ENCODE data around the gene HIVEP2. TPM values are rescaled to one million over a fixed set of nuclear protein-coding genes. Genes with fewer than 3 reads are reported as not detected.

HIVEP2 gene
- total and polyA plus RNA-seq, 12 donors, result 5.4 to 27.6 (median 16.4) TPM

GRCh38 chr6:142751452-142751851 is 193.5 kb downstream of the HIVEP2 start:
- H3K36me3 ChIP-seq (replicated peaks in 1 of 2), result peaks cover 0 to 9% of the 10 kb centered on the region in 2 donors
- no peak overlapping the region for H3K4me3 ChIP-seq
- intact Hi-C loops (cut with DNase I), result no loop called here
- WGBS, 4 donors, result 87 to 93% (median 90%) methylated on average over 3 of the region's 3 CpGs
- H3K9me3 ChIP-seq (replicated peaks in 1 of 3), result no peaks in the 10 kb centered on the region
- no peaks in the 10 kb centered on the region for H3K27me3 ChIP-seq
- H3K27ac ChIP-seq, result no peak overlapping the region
- no peak for DNase-seq
- no peaks in the 10 kb centered on the region for H3K4me1 ChIP-seq (replicated peaks in 1 of 2)
- no peak for TF ChIP-seq POLR2A (IDR thresholded peaks at IDR 0.05)
- no peak for TF ChIP-seq CTCF (IDR thresholded peaks at IDR 0.05)

- no peaks in the 10 kb centered on the region for H3K4me1 ChIP-seq (replicated peaks in 1 of 2)
- H3K9me3 ChIP-seq (replicated peaks in 1 of 3), result no peaks in the 10 kb centered on the region
- H3K27me3 ChIP-seq, result no peaks in the 10 kb centered on the region
- intact Hi-C loops (cut with DNase I), result no loop called here
- no peak for TF ChIP-seq POLR2A (IDR thresholded peaks at IDR 0.05)
- TF ChIP-seq CTCF (IDR thresholded peaks at IDR 0.05), result no peak
- no peak for DNase-seq
- WGBS, 4 donors, result 89 to 95% (median 91%) methylated on average over 1 of the region's 1 CpG
- no peak overlapping the region for H3K27ac ChIP-seq
- peaks cover 0 to 9% of the 10 kb centered on the region in 2 donors for H3K36me3 ChIP-seq (replicated peaks in 1 of 2)
- H3K4me3 ChIP-seq, result no peak overlapping the region
Observed at GRCh38 chr6:142750998-142751397, 194.0 kb downstream of the HIVEP2 start.

GRCh38 chr6:142749556-142749955 is 195.4 kb downstream of the HIVEP2 start:
- Histone ChIP-seq H3K4me1 (replicated peaks in 1 of 2) (no peaks in the 10 kb centered on the region), H3K36me3 (replicated peaks in 1 of 2) (peaks cover 0 to 9% of the 10 kb centered on the region in 2 donors), H3K27ac (no peak overlapping the region), H3K4me3 (no peak overlapping the region), H3K27me3 (no peaks in the 10 kb centered on the region), H3K9me3 (replicated peaks in 1 of 3) (no peaks in the 10 kb centered on the region)
- DNase-seq, result no peak
- no peak for TF ChIP-seq CTCF (IDR thresholded peaks at IDR 0.05)
- TF ChIP-seq POLR2A (IDR thresholded peaks at IDR 0.05), result no peak
- intact Hi-C loops (cut with DNase I), result no loop called here
- WGBS, 4 donors, result 71 to 85% (median 75%) methylated on average over 3 of the region's 3 CpGs

GRCh38 chr6:142746524-142746923 is 198.5 kb downstream of the HIVEP2 start:
- H3K4me1 ChIP-seq (replicated peaks in 1 of 2), result no peaks in the 10 kb centered on the region
- intact Hi-C loops (cut with DNase I), result no loop called here
- WGBS, 4 donors, result 83 to 94% (median 91%) methylated on average over 2 of the region's 2 CpGs
- DNase-seq, result peak in 4 of 7 donors; percentile 14 to 56 (median 22)
- H3K9me3 ChIP-seq (replicated peaks in 1 of 3), result no peaks in the 10 kb centered on the region
- no peak overlapping the region for H3K27ac ChIP-seq
- no peak overlapping the region for H3K4me3 ChIP-seq
- TF ChIP-seq POLR2A (IDR thresholded peaks at IDR 0.05) (no peak), CTCF (IDR thresholded peaks at IDR 0.05) (peak in 5 of 6 experiments; percentile 16 to 47 (median 45))
- H3K27me3 ChIP-seq, result no peaks in the 10 kb centered on the region
- H3K36me3 ChIP-seq (replicated peaks in 1 of 2), result no peaks in the 10 kb centered on the region
